ENCODE measurements around the gene FAM72B.
A peak's percentile ranks its signal among the peaks of the same experiment; 100 is the strongest.
"Not testable (repeated sequence)": the region's sequence is repeated elsewhere in the genome, so short reads cannot be mapped to it uniquely, and the experiment has no call there.

The FAM72B gene

GRCh38 chr1:121184290-121185127 lies at the start of gene FAM72B, which contains the start of gene SRGAP2C:
Gene FAM72B, minus strand, starts transcription at chr1:121184340. Its CDS starts 851 bp downstream, at chr1:121183489.
Gene SRGAP2C, plus strand, starts transcription at chr1:121184975. Its CDS starts 2,472 bp downstream, at chr1:121187447.
- peak; percentile 70 to 82 for DNase-seq (ENCODE audit: low read depth in 2 of 2)

- not testable (repeated sequence) for DNase-seq (ENCODE audit: low read depth in 2 of 2)
Observed at GRCh38 chr1:121232445-121233125, 48.4 kb upstream of the FAM72B start.

GRCh38 chr1:121230636-121231035 lies 46.5 kb upstream of the FAM72B start:
- DNase-seq (ENCODE audit: low read depth in 2 of 2): not testable (repeated sequence)

- not testable (repeated sequence) for DNase-seq (ENCODE audit: low read depth in 2 of 2)
Observed at GRCh38 chr1:121227544-121228330, 43.6 kb upstream of the FAM72B start.

- DNase-seq (ENCODE audit: low read depth in 2 of 2): not testable (repeated sequence)
Observed at GRCh38 chr1:121226925-121227324, 42.8 kb upstream of the FAM72B start.

GRCh38 chr1:121226295-121226904 lies 42.3 kb upstream of the FAM72B start:
- DNase-seq (ENCODE audit: low read depth in 2 of 2): not testable (repeated sequence)

- DNase-seq (ENCODE audit: low read depth in 2 of 2): not testable (repeated sequence)
Observed at GRCh38 chr1:121224714-121225113, 40.6 kb upstream of the FAM72B start.

GRCh38 chr1:121221770-121222169 lies 37.6 kb upstream of the FAM72B start:
- not testable (repeated sequence) for DNase-seq (ENCODE audit: low read depth in 2 of 2)

GRCh38 chr1:121216676-121217075 lies 32.5 kb upstream of the FAM72B start:
- not testable (repeated sequence) for DNase-seq (ENCODE audit: low read depth in 2 of 2)

- not testable (repeated sequence) for DNase-seq (ENCODE audit: low read depth in 2 of 2)
Observed at GRCh38 chr1:121215699-121216417, 31.7 kb upstream of the FAM72B start.

- not testable (repeated sequence) for DNase-seq (ENCODE audit: low read depth in 2 of 2)
Observed at GRCh38 chr1:121214544-121215156, 30.5 kb upstream of the FAM72B start.

GRCh38 chr1:121213491-121213890 lies 29.4 kb upstream of the FAM72B start:
- not testable (repeated sequence) for DNase-seq (ENCODE audit: low read depth in 2 of 2)

- not testable (repeated sequence) for DNase-seq (ENCODE audit: low read depth in 2 of 2)
Observed at GRCh38 chr1:121210778-121211177, 26.6 kb upstream of the FAM72B start.

- DNase-seq (ENCODE audit: low read depth in 2 of 2): not testable (repeated sequence)
Observed at GRCh38 chr1:121208375-121208774, 24.2 kb upstream of the FAM72B start.

GRCh38 chr1:121207328-121207727 lies 23.2 kb upstream of the FAM72B start:
- not testable (repeated sequence) for DNase-seq (ENCODE audit: low read depth in 2 of 2)

- not testable (repeated sequence) for DNase-seq (ENCODE audit: low read depth in 2 of 2)
Observed at GRCh38 chr1:121205786-121206711, 21.9 kb upstream of the FAM72B start.

GRCh38 chr1:121202986-121203385 lies 18.8 kb upstream of the FAM72B start:
- DNase-seq (ENCODE audit: low read depth in 2 of 2): not testable (repeated sequence)

GRCh38 chr1:121200985-121201981 lies 17.1 kb upstream of the FAM72B start:
- DNase-seq (ENCODE audit: low read depth in 2 of 2): not testable (repeated sequence)
